ENCODE measurements around the gene NOTCH3. TPM values are rescaled to one million over a fixed set of nuclear protein-coding genes. Genes with fewer than 3 reads are reported as not detected.

The NOTCH3 gene
- total and polyA plus RNA-seq, 2 donors = 35.9 to 53.6 TPM

DNA sequence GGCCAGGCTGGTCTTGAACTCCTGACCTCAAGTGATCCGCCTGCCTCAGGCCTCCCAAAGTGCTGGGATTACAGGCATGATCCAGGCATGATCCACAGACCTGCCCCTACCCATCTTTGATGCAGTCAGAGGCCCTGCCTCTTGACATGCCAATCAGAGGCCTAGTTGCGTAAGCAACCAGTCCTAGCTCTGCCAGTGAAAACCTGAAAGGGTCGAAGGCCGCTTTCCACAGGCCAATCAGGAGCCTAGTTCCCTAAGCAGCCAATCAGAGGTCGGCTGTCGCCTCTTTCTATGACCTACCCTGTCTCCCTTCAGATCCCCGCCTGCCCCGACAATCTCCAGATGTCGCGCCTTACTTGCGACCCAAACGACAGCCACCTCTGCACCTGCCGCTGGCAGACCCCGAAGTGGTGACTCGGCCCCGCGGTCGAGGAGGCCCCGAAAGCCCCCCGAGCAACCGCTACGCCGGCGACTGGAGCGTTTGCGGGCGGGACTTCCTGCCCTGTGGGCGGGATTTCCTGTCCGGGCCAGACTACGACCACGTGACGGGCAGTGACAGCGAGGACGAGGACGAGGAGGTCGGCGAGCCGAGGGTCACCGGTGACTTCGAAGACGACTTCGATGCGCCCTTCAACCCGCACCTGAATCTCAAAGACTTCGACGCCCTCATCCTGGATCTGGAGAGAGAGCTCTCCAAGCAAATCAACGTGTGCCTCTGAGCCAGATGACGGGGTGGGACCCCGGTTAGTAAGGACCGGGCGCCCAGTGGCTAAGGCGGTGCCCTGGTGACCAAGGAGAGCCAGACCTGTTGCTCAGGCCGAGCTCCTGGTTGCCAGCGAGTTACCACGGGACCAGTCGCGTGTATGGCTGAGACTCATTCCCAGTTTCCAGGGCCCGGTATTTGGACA, 87.3 kb downstream of the NOTCH3 start:
- no peak overlapping the region for H3K27ac ChIP-seq (ENCODE audit: low read depth)
- no peaks in the 10 kb centered on the region for H3K4me1 ChIP-seq (ENCODE audit: insufficient read depth)
- no peak overlapping the region for H3K4me3 ChIP-seq (ENCODE audit: low read depth, low read length)
- DNase-seq (ENCODE audit: extremely low spot score) = no peak
- H3K36me3 ChIP-seq (ENCODE audit: insufficient read depth) = peaks cover 2% of the 10 kb centered on the region
- WGBS = 90% methylated on average over 58 of the region's 58 CpGs

GRCh38 chr19:15112385-15112784, 88.4 kb downstream of the NOTCH3 start:
- no peaks in the 10 kb centered on the region for H3K4me1 ChIP-seq (ENCODE audit: insufficient read depth)
- H3K4me3 ChIP-seq (ENCODE audit: low read depth, low read length) = no peak overlapping the region
- WGBS = 89% methylated on average over 11 of the region's 11 CpGs
- DNase-seq (ENCODE audit: extremely low spot score) = no peak
- H3K27ac ChIP-seq (ENCODE audit: low read depth) = no peak overlapping the region
- H3K36me3 ChIP-seq (ENCODE audit: insufficient read depth) = no peaks in the 10 kb centered on the region

GRCh38 chr19:15111758-15112157, 89.0 kb downstream of the NOTCH3 start:
- Histone ChIP-seq H3K4me1 (ENCODE audit: insufficient read depth) (no peaks in the 10 kb centered on the region), H3K36me3 (ENCODE audit: insufficient read depth) (no peaks in the 10 kb centered on the region), H3K27ac (ENCODE audit: low read depth) (no peak overlapping the region), H3K4me3 (ENCODE audit: low read depth, low read length) (no peak overlapping the region)
- WGBS = 93% methylated on average over 1 of the region's 1 CpG
- DNase-seq (ENCODE audit: extremely low spot score) = no peak

DNA sequence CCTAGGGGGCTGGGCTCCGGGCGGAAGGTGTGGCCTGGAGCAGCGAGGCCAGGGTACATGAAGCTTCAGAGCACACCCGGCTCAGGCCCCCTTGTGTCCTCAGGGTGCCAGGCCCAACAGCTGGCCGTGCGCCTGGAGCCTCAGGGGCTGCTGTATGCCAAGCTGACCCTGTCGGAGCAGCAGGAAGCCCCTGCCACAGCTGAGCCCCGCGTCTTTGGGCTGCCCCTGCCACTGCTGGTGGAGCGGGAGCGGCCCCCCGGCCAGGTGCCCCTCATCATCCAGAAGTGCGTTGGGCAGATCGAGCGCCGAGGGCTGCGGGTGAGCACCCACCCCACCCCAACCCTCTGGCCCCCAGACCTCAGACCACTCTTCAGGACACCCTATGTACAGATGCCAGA, 90.4 kb downstream of the NOTCH3 start:
- Histone ChIP-seq H3K36me3 (ENCODE audit: insufficient read depth) (no peaks in the 10 kb centered on the region), H3K4me1 (ENCODE audit: insufficient read depth) (no peaks in the 10 kb centered on the region), H3K4me3 (ENCODE audit: low read depth, low read length) (no peak overlapping the region), H3K27ac (ENCODE audit: low read depth) (no peak overlapping the region)
- DNase-seq (ENCODE audit: extremely low spot score) = no peak
- WGBS = 91% methylated on average over 17 of the region's 17 CpGs

GRCh38 chr19:15109768-15110417, 90.9 kb downstream of the NOTCH3 start:
- Histone ChIP-seq H3K4me1 (ENCODE audit: insufficient read depth) (no peaks in the 10 kb centered on the region), H3K4me3 (ENCODE audit: low read depth, low read length) (no peak overlapping the region), H3K27ac (ENCODE audit: low read depth) (no peak overlapping the region), H3K36me3 (ENCODE audit: insufficient read depth) (no peaks in the 10 kb centered on the region)
- WGBS = 92% methylated on average over 49 of the region's 49 CpGs
- DNase-seq (ENCODE audit: extremely low spot score) = no peak

Small RNAs within 50 kb of the gene (small RNA-seq; reads per million reads assigned to genes)
- gene MIR6795 = not detected
- not detected for gene RNU6-782P

Other genes starting within 250 kb of the NOTCH3 start
- gene SLC1A6, start 221.1 kb downstream of the NOTCH3 start, total RNA-seq = not detected
- not detected for gene SLC1A6, start 221.1 kb downstream of the NOTCH3 start, polyA plus RNA-seq
- gene CASP14, start 151.5 kb downstream of the NOTCH3 start, total RNA-seq = not detected
- not detected for gene CASP14, start 151.5 kb downstream of the NOTCH3 start, polyA plus RNA-seq
- gene OR1I1, start 118.8 kb downstream of the NOTCH3 start, total RNA-seq = not detected
- not detected for gene OR1I1, start 118.8 kb downstream of the NOTCH3 start, polyA plus RNA-seq
- gene SYDE1, start 93.6 kb downstream of the NOTCH3 start, total RNA-seq = 12.8 TPM
- gene SYDE1, start 93.6 kb downstream of the NOTCH3 start, polyA plus RNA-seq = 35.6 TPM
- gene EPHX3, start 31.5 kb upstream of the NOTCH3 start, total RNA-seq = 0.74 TPM
- gene EPHX3, start 31.5 kb upstream of the NOTCH3 start, polyA plus RNA-seq = 1.6 TPM
- 16.4 TPM for gene BRD4, start 131.5 kb upstream of the NOTCH3 start, total RNA-seq
- gene BRD4, start 131.5 kb upstream of the NOTCH3 start, polyA plus RNA-seq = 28.0 TPM
- gene AKAP8, start 178.8 kb upstream of the NOTCH3 start, total RNA-seq = 13.4 TPM
- gene AKAP8, start 178.8 kb upstream of the NOTCH3 start, polyA plus RNA-seq = 24.2 TPM
- gene AKAP8L, start 218.0 kb upstream of the NOTCH3 start, total RNA-seq = 57.3 TPM
- 57.3 TPM for gene AKAP8L, start 218.0 kb upstream of the NOTCH3 start, polyA plus RNA-seq
- gene WIZ, start 249.0 kb upstream of the NOTCH3 start, total RNA-seq = 5.8 TPM
- 42.5 TPM for gene WIZ, start 249.0 kb upstream of the NOTCH3 start, polyA plus RNA-seq